Astrocyte (in vitro differentiated cells and primary cell): ENCODE data around the gene STUM. TPM values are rescaled to one million over a fixed set of nuclear protein-coding genes. Genes with fewer than 3 reads are reported as not detected.

Source experiments
- DNase-seq: peaks from one replicate; pipeline ENCODE4 v3.0.0-alpha.2; 2010; ENCODE audit warnings: low read depth
- FAIRE-seq: peaks from 2 replicates; lab custom pipeline; 2011; peaks lifted over from hg19 to GRCh38; lab: Jason Lieb, UNC
- H2AFZ ChIP-seq: 2 replicates; pipeline ENCODE4 v1.6.0; 2012; ENCODE audit warnings: low read depth, low read length, inconsistent platforms
- H3K27ac ChIP-seq: 2 replicates; pipeline ENCODE4 v1.5.1; 2011; ENCODE audit warnings: low read depth, low read length, inconsistent platforms
- H3K27me3 ChIP-seq: 2 replicates; pipeline ENCODE4 v1.6.0; 2011; ENCODE audit warnings: low read length, inconsistent platforms; ENCODE audit not compliant: insufficient read depth
- H3K36me3 ChIP-seq: 2 replicates; pipeline ENCODE4 v1.5.1; 2011; ENCODE audit warnings: low read length, inconsistent platforms; ENCODE audit not compliant: insufficient read depth
- H3K4me1 ChIP-seq: 2 replicates; pipeline ENCODE4 v1.5.1; 2011; ENCODE audit warnings: low read length, inconsistent platforms; ENCODE audit not compliant: insufficient read depth
- H3K4me2 ChIP-seq: 2 replicates; pipeline ENCODE4 v1.6.0; 2012; ENCODE audit warnings: low read length, inconsistent platforms
- H3K4me3 ChIP-seq: 2 replicates; pipeline ENCODE4 v1.5.1; 2011; ENCODE audit warnings: low read depth, mild to moderate bottlenecking, low read length, inconsistent platforms; ENCODE audit not compliant: insufficient read depth
- H3K79me2 ChIP-seq: 2 replicates; pipeline ENCODE4 v1.6.0; 2012; ENCODE audit warnings: mild to moderate bottlenecking, low read length, inconsistent platforms; ENCODE audit not compliant: insufficient read depth
- H3K9ac ChIP-seq: 2 replicates; pipeline ENCODE4 v1.6.0; 2012; ENCODE audit warnings: mild to moderate bottlenecking, low read length, inconsistent platforms
- H3K9me3 ChIP-seq: 2 replicates; pipeline ENCODE4 v1.5.1; 2012; ENCODE audit warnings: low read depth, mild to moderate bottlenecking, low read length, inconsistent platforms; ENCODE audit not compliant: insufficient read depth
- H4K20me1 ChIP-seq: 2 replicates; pipeline ENCODE4 v1.6.0; 2012; ENCODE audit warnings: low read length, inconsistent platforms; ENCODE audit not compliant: insufficient read depth
- H3K27ac Mint-ChIP-seq: one replicate; pipeline ENCODE4 v1.8.0; 2021; ENCODE audit warnings: mild to moderate bottlenecking, mixed read lengths; ENCODE audit not compliant: unreplicated experiment
- H3K27me3 Mint-ChIP-seq: one replicate; pipeline ENCODE4 v1.8.0; 2021; ENCODE audit warnings: low read depth, mixed read lengths; ENCODE audit not compliant: unreplicated experiment
- H3K36me3 Mint-ChIP-seq: one replicate; pipeline ENCODE4 v1.8.0; 2021; ENCODE audit warnings: low read depth, mixed read lengths; ENCODE audit not compliant: unreplicated experiment
- H3K4me1 Mint-ChIP-seq: one replicate; pipeline ENCODE4 v1.8.0; 2021; ENCODE audit warnings: low read depth, mixed read lengths; ENCODE audit not compliant: unreplicated experiment
- H3K4me3 Mint-ChIP-seq: one replicate; pipeline ENCODE4 v1.8.0; 2021; ENCODE audit warnings: mild to moderate bottlenecking, moderate library complexity, mixed read lengths; ENCODE audit not compliant: unreplicated experiment
- H3K9me3 Mint-ChIP-seq: one replicate; pipeline ENCODE4 v1.8.0; 2021; ENCODE audit warnings: mild to moderate bottlenecking, mixed read lengths; ENCODE audit not compliant: unreplicated experiment
- EZH2 ChIP-seq: IDR thresholded peaks from 2 replicates; pipeline ENCODE4 v1.6.1; 2012; ENCODE audit warnings: mild to moderate bottlenecking, low read length, inconsistent platforms; ENCODE audit not compliant: insufficient read depth
- total RNA-seq: library from RNA; stranded (reverse); gene quantifications from 2 replicates; pipeline ENCODE4 v1.2.1, GENCODE V29; 2021
- TF ChIP-seq, protein P1 (sequence below): IDR thresholded peaks from 2 replicates; pipeline ENCODE4 v1.5.1; 2011; ENCODE audit warnings: low read depth, mild to moderate bottlenecking, inconsistent platforms, low read length, moderate library complexity; ENCODE audit not compliant: insufficient read depth

Gene STUM
- total RNA-seq, 1 donor from 2014 or later = not detected

GRCh38 chr1:226552061-226552460 lies 3.5 kb downstream of the STUM start:
- Mint-ChIP-seq H3K9me3 (no peaks in the 10 kb centered on the region), H3K36me3 (no peaks in the 10 kb centered on the region), H3K4me3 (no peak overlapping the region), H3K27me3 (peaks cover 58% of the 10 kb centered on the region), H3K27ac (no peak overlapping the region), H3K4me1 (peaks cover under 1% of the 10 kb centered on the region)
- H3K27ac ChIP-seq = no peak overlapping the region
- H3K4me2 ChIP-seq = no peak overlapping the region
- H2AFZ ChIP-seq = no peak overlapping the region
- no peaks in the 10 kb centered on the region for H4K20me1 ChIP-seq
- TF ChIP-seq, protein P1, sequence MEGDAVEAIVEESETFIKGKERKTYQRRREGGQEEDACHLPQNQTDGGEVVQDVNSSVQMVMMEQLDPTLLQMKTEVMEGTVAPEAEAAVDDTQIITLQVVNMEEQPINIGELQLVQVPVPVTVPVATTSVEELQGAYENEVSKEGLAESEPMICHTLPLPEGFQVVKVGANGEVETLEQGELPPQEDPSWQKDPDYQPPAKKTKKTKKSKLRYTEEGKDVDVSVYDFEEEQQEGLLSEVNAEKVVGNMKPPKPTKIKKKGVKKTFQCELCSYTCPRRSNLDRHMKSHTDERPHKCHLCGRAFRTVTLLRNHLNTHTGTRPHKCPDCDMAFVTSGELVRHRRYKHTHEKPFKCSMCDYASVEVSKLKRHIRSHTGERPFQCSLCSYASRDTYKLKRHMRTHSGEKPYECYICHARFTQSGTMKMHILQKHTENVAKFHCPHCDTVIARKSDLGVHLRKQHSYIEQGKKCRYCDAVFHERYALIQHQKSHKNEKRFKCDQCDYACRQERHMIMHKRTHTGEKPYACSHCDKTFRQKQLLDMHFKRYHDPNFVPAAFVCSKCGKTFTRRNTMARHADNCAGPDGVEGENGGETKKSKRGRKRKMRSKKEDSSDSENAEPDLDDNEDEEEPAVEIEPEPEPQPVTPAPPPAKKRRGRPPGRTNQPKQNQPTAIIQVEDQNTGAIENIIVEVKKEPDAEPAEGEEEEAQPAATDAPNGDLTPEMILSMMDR = no peak
- no peak overlapping the region for H3K9ac ChIP-seq
- no peaks in the 10 kb centered on the region for H3K79me2 ChIP-seq
- H3K36me3 ChIP-seq = no peaks in the 10 kb centered on the region
- H3K4me1 ChIP-seq = peaks cover 3% of the 10 kb centered on the region
- FAIRE-seq (no peak), DNase-seq (no peak)
- H3K4me3 ChIP-seq = no peak overlapping the region
- H3K9me3 ChIP-seq = no peaks in the 10 kb centered on the region
- H3K27me3 ChIP-seq = peaks cover 44% of the 10 kb centered on the region

- TF ChIP-seq, protein P1 = no peak
- TF ChIP-seq EZH2 = no peak
- no peak overlapping the region for H3K4me2 ChIP-seq
These were observed 4.8 kb downstream of the STUM start for GRCh38 chr1:226553266-226553923.

DNA sequence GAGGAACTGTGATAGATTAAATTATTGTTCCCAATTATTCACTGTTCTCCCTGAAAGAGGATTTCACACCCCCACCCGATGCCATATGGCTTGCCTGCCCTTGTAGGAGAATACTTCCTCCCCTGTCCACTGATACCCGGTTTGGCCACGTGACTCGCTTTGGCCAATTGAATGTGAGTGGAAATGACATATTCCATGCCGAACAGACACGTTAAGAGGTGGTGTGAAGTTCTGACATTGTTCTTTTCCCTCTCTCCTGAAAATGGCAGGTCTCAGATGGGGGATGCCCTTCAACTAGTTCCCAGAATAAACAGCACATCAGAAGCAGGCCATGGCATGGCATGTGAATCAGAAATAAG lies 5.3 kb downstream of the STUM start:
- Mint-ChIP-seq H3K4me3 (no peak overlapping the region), H3K27me3 (peaks cover 62% of the 10 kb centered on the region), H3K9me3 (peaks cover 2% of the 10 kb centered on the region), H3K4me1 (no peaks in the 10 kb centered on the region), H3K27ac (no peak overlapping the region), H3K36me3 (no peaks in the 10 kb centered on the region)
- H3K79me2 ChIP-seq = no peaks in the 10 kb centered on the region
- no peaks in the 10 kb centered on the region for H3K36me3 ChIP-seq
- H3K9ac ChIP-seq = no peak overlapping the region
- no peak for FAIRE-seq
- H3K27ac ChIP-seq = no peak overlapping the region
- no peak for TF ChIP-seq EZH2
- TF ChIP-seq, protein P1 = no peak
- H4K20me1 ChIP-seq = no peaks in the 10 kb centered on the region
- peaks cover 41% of the 10 kb centered on the region for H3K27me3 ChIP-seq
- no peak for DNase-seq
- no peak overlapping the region for H2AFZ ChIP-seq
- no peak overlapping the region for H3K4me3 ChIP-seq
- no peaks in the 10 kb centered on the region for H3K9me3 ChIP-seq
- H3K4me1 ChIP-seq = no peaks in the 10 kb centered on the region
- H3K4me2 ChIP-seq = no peak overlapping the region

More at GRCh38 chr1:226553266-226553923, 4.8 kb downstream of the STUM start:
- H3K27me3 Mint-ChIP-seq = peaks cover 58% of the 10 kb centered on the region
- H3K79me2 ChIP-seq = no peaks in the 10 kb centered on the region
- FAIRE-seq (no peak), DNase-seq (no peak)
- no peak overlapping the region for H3K27ac Mint-ChIP-seq
- no peaks in the 10 kb centered on the region for H4K20me1 ChIP-seq
- H3K4me1 Mint-ChIP-seq = no peaks in the 10 kb centered on the region
- no peaks in the 10 kb centered on the region for H3K36me3 Mint-ChIP-seq
- H3K36me3 ChIP-seq = no peaks in the 10 kb centered on the region
- H3K9me3 Mint-ChIP-seq = peaks cover 2% of the 10 kb centered on the region
- no peak overlapping the region for H3K9ac ChIP-seq
- H3K4me3 ChIP-seq = no peak overlapping the region
- H2AFZ ChIP-seq = no peak overlapping the region
- H3K4me3 Mint-ChIP-seq = no peak overlapping the region
- no peaks in the 10 kb centered on the region for H3K9me3 ChIP-seq
- H3K27me3 ChIP-seq = peaks cover 41% of the 10 kb centered on the region
- H3K4me1 ChIP-seq = no peaks in the 10 kb centered on the region
- H3K27ac ChIP-seq = no peak overlapping the region
